Ishikawa (cell line): ENCODE results near the gene SPIRE2.

Experiments used
- CEBPB ChIP-seq: IDR thresholded peaks from 2 replicates; pipeline ENCODE4 v1.6.1; 2012
- CREB1 ChIP-seq: IDR thresholded peaks from 2 replicates; pipeline ENCODE4 v1.6.1; 2012; ENCODE audit warnings: low read depth
- EGR1 ChIP-seq: IDR thresholded peaks from 2 replicates; pipeline ENCODE4 v1.6.1; 2012
- EP300 ChIP-seq: IDR thresholded peaks from 2 replicates; pipeline ENCODE4 v1.6.1; 2012; ENCODE audit warnings: borderline replicate concordance
- FOXM1 ChIP-seq: IDR thresholded peaks from 2 replicates; pipeline ENCODE4 v1.6.1; 2012; ENCODE audit warnings: low read depth, borderline replicate concordance
- MAX ChIP-seq: IDR thresholded peaks from 2 replicates; pipeline ENCODE4 v1.6.1; 2012
- NFIC ChIP-seq: IDR thresholded peaks from 2 replicates; pipeline ENCODE4 v1.6.1; 2012
- RAD21 ChIP-seq: IDR thresholded peaks from 2 replicates; pipeline ENCODE4 v1.6.1; 2012; ENCODE audit warnings: low read depth
- REST ChIP-seq: IDR thresholded peaks from 2 replicates; pipeline ENCODE4 v1.6.1; 2012; ENCODE audit warnings: low read depth, mild to moderate bottlenecking
- TAF1 ChIP-seq: IDR thresholded peaks from 2 replicates; pipeline ENCODE4 v1.6.1; 2012; ENCODE audit warnings: low read depth, mild to moderate bottlenecking
- TCF12 ChIP-seq: IDR thresholded peaks from 2 replicates; pipeline ENCODE4 v1.6.1; 2012; ENCODE audit warnings: low read depth
- TEAD4 ChIP-seq: IDR thresholded peaks from 2 replicates; pipeline ENCODE4 v1.6.1; 2012
- USF1 ChIP-seq: IDR thresholded peaks from 2 replicates; pipeline ENCODE4 v1.6.1; 2012
- YY1 ChIP-seq: IDR thresholded peaks from 2 replicates; pipeline ENCODE4 v1.6.1; 2012; ENCODE audit warnings: low read depth
- ZBTB7A ChIP-seq: IDR thresholded peaks from 2 replicates; pipeline ENCODE4 v1.6.1; 2012; ENCODE audit warnings: low read depth

The SPIRE2 gene

GRCh38 chr16:89918453-89919347 lies 90.4 kb downstream of the SPIRE2 start, which contains the start of gene MC1R:
MC1R (plus strand) TSS chr16:89918862; CDS start chr16:89919259, 397 bp downstream.
- TF ChIP-seq RAD21 (no peak), ZBTB7A (no peak), CEBPB (no peak), MAX (peak; percentile 19; the same call in 1 of the 2 replicates), USF1 (no peak), CREB1 (no peak), REST (no peak)

GRCh38 chr16:89919535-89920406 lies 91.5 kb downstream of the SPIRE2 start:
- no peak for TF ChIP-seq USF1
- no peak for TF ChIP-seq RAD21
- TF ChIP-seq REST, result no peak
- no peak for TF ChIP-seq NFIC

GRCh38 chr16:89920723-89921122 lies 92.4 kb downstream of the SPIRE2 start:
- TF ChIP-seq CEBPB (no peak), YY1 (no peak), FOXM1 (no peak), EP300 (no peak), RAD21 (no peak), TCF12 (no peak), TEAD4 (no peak), ZBTB7A (no peak), USF1 (no peak), TAF1 (no peak), CREB1 (no peak), MAX (no peak), EGR1 (no peak), NFIC (no peak), REST (no peak)
